Measurements from ENCODE around the gene DDX50. TPM values are rescaled to one million over a fixed set of nuclear protein-coding genes. Genes with fewer than 3 reads are reported as not detected.

Gene DDX50
- total RNA-seq, 3 donors from 2014 or later = 40.3 to 50.2 (median 43.9) TPM

GRCh38 chr10:68879628-68880027, 21.5 kb upstream of the DDX50 start:
- intact Hi-C loops (cut with DNase I; ENCODE audit: low total_unique reads) = loop anchor here (5.0 kb wide), 1 partner anchor 612 kb away; no protein-coding TSS in a partner anchor
- Histone ChIP-seq H3K9me3 (no peaks in the 10 kb centered on the region), H3K27ac (no peak overlapping the region), H3K4me3 (no peak overlapping the region), H3K36me3 (no peaks in the 10 kb centered on the region), H3K27me3 (no peaks in the 10 kb centered on the region), H3K4me1 (no peaks in the 10 kb centered on the region)
- TF ChIP-seq POLR2AphosphoS5 (IDR thresholded peaks at IDR 0.05) (no peak), CTCF (IDR thresholded peaks at IDR 0.05) (no peak), POLR2A (IDR thresholded peaks at IDR 0.05) (no peak)
- no peak for DNase-seq (ENCODE audit: low spot score in 2 of 2)

- no peak overlapping the region for H3K4me3 ChIP-seq
- no peaks in the 10 kb centered on the region for H3K27me3 ChIP-seq
- H3K4me1 ChIP-seq = no peaks in the 10 kb centered on the region
- DNase-seq (ENCODE audit: low spot score in 2 of 2) = no peak
- TF ChIP-seq POLR2A (IDR thresholded peaks at IDR 0.05) (no peak), CTCF (IDR thresholded peaks at IDR 0.05) (no peak), POLR2AphosphoS5 (IDR thresholded peaks at IDR 0.05) (no peak)
- no peaks in the 10 kb centered on the region for H3K9me3 ChIP-seq
- no peak overlapping the region for H3K27ac ChIP-seq
- intact Hi-C loops (cut with DNase I; ENCODE audit: low total_unique reads) = no loop called here
- H3K36me3 ChIP-seq = no peaks in the 10 kb centered on the region
Measured at GRCh38 chr10:68880181-68880580, 20.9 kb upstream of the DDX50 start.

- intact Hi-C loops (cut with DNase I; ENCODE audit: low total_unique reads) = no loop called here
Measured at GRCh38 chr10:68895041-68895440, 6.1 kb upstream of the DDX50 start.

GRCh38 chr10:68897336-68897741, 3.8 kb upstream of the DDX50 start:
- Histone ChIP-seq H3K9me3 (no peaks in the 10 kb centered on the region), H3K4me3 (no peak overlapping the region), H3K4me1 (peaks cover 0 to 3% of the 10 kb centered on the region in 2 donors), H3K27me3 (no peaks in the 10 kb centered on the region), H3K36me3 (no peaks in the 10 kb centered on the region), H3K27ac (no peak overlapping the region)
- intact Hi-C loops (cut with DNase I; ENCODE audit: low total_unique reads) = no loop called here
- DNase-seq (ENCODE audit: low spot score in 2 of 2) = peak in 1 of 2 donors; percentile 23
- TF ChIP-seq CTCF (IDR thresholded peaks at IDR 0.05) (peak in 2 of 3 donors; percentile 39 to 41), POLR2AphosphoS5 (IDR thresholded peaks at IDR 0.05) (no peak), POLR2A (IDR thresholded peaks at IDR 0.05) (no peak)

More at GRCh38 chr10:68895041-68895440, 6.1 kb upstream of the DDX50 start:
- TF ChIP-seq POLR2A (IDR thresholded peaks at IDR 0.05) (no peak), POLR2AphosphoS5 (IDR thresholded peaks at IDR 0.05) (no peak), CTCF (IDR thresholded peaks at IDR 0.05) (no peak)
- Histone ChIP-seq H3K36me3 (no peaks in the 10 kb centered on the region), H3K4me1 (no peaks in the 10 kb centered on the region), H3K9me3 (no peaks in the 10 kb centered on the region), H3K4me3 (no peak overlapping the region), H3K27me3 (no peaks in the 10 kb centered on the region), H3K27ac (no peak overlapping the region)
- no peak for DNase-seq (ENCODE audit: low spot score in 2 of 2)

- intact Hi-C loops (cut with DNase I; ENCODE audit: low total_unique reads) = no loop called here
- Histone ChIP-seq H3K27me3 (no peaks in the 10 kb centered on the region), H3K27ac (no peak overlapping the region), H3K4me1 (peaks cover 0 to 3% of the 10 kb centered on the region in 2 donors), H3K36me3 (no peaks in the 10 kb centered on the region), H3K4me3 (no peak overlapping the region), H3K9me3 (no peaks in the 10 kb centered on the region)
- TF ChIP-seq CTCF (IDR thresholded peaks at IDR 0.05) (no peak), POLR2A (IDR thresholded peaks at IDR 0.05) (no peak), POLR2AphosphoS5 (IDR thresholded peaks at IDR 0.05) (no peak)
- DNase-seq (ENCODE audit: low spot score in 2 of 2) = no peak
Measured at GRCh38 chr10:68899186-68899745, 1.8 kb upstream of the DDX50 start.
